NT2/D1 (cell line): Measurements from ENCODE around the gene U2AF2.

Experiments used
- DNase-seq: peaks from one replicate; pipeline ENCODE4 v3.0.0-alpha.2; 2011; ENCODE audit warnings: low read depth, low spot score
- H3K27me3 ChIP-seq: 2 replicates; pipeline ENCODE4 v1.6.0; 2011; ENCODE audit warnings: mild to moderate bottlenecking; ENCODE audit not compliant: insufficient read length, insufficient read depth
- H3K36me3 ChIP-seq: 2 replicates; pipeline ENCODE4 v1.6.1; 2011; ENCODE audit warnings: mild to moderate bottlenecking, low read length, mixed read lengths; ENCODE audit not compliant: insufficient read depth, insufficient read length
- H3K4me1 ChIP-seq: 2 replicates; pipeline ENCODE4 v1.5.1; 2011; ENCODE audit not compliant: insufficient read depth, insufficient read length
- H3K4me3 ChIP-seq: 2 replicates; pipeline ENCODE4 v1.5.1; 2011; ENCODE audit warnings: low read depth; ENCODE audit not compliant: insufficient read length
- H3K9ac ChIP-seq: 2 replicates; pipeline ENCODE4 v1.6.0; 2011; ENCODE audit warnings: low read depth; ENCODE audit not compliant: insufficient read length
- H3K9me3 ChIP-seq: 2 replicates; pipeline ENCODE4 v1.5.1; 2011; ENCODE audit warnings: mild to moderate bottlenecking, low read length; ENCODE audit not compliant: insufficient read depth
- SUZ12 ChIP-seq: IDR thresholded peaks from 2 replicates; pipeline ENCODE4 v1.6.1; 2011; ENCODE audit not compliant: insufficient read length, insufficient read depth; ENCODE audit errors: extremely low read depth
- YY1 ChIP-seq: IDR thresholded peaks from 2 replicates; pipeline ENCODE4 v1.6.1; 2011; ENCODE audit not compliant: insufficient read length, insufficient read depth
- ZNF274 ChIP-seq: IDR thresholded peaks from 2 replicates; pipeline ENCODE4 v1.6.1; 2011; ENCODE audit warnings: mild to moderate bottlenecking, low read depth, low read length

Gene U2AF2

GRCh38 chr19:55623561-55623960, 31.3 kb upstream of the U2AF2 start:
- Histone ChIP-seq H3K9me3 (no peaks in the 10 kb centered on the region), H3K27me3 (no peaks in the 10 kb centered on the region), H3K4me1 (no peaks in the 10 kb centered on the region), H3K4me3 (peak overlapping the region; percentile 6), H3K9ac (no peak overlapping the region), H3K36me3 (peaks cover 18% of the 10 kb centered on the region)
- TF ChIP-seq ZNF274, result no peak
- TF ChIP-seq SUZ12, result no peak
- no peak for TF ChIP-seq YY1
- DNase-seq, result no peak

GRCh38 chr19:55624109-55625003, 30.5 kb upstream of the U2AF2 start, which contains the start of gene ZNF784:
Gene ZNF784, minus strand, starts transcription at chr19:55624566. Its CDS starts 5 bp downstream, at chr19:55624561.
- Histone ChIP-seq H3K27me3 (no peaks in the 10 kb centered on the region), H3K4me1 (no peaks in the 10 kb centered on the region), H3K9me3 (no peaks in the 10 kb centered on the region), H3K4me3 (peak within 1 kb of the TSS; percentile 37), H3K36me3 (peaks cover 18% of the 10 kb centered on the region), H3K9ac (peak within 1 kb of the TSS; percentile 61)
- DNase-seq, result peak; percentile 35
- TF ChIP-seq ZNF274 (no peak), YY1 (peak; percentile 68)

DNA sequence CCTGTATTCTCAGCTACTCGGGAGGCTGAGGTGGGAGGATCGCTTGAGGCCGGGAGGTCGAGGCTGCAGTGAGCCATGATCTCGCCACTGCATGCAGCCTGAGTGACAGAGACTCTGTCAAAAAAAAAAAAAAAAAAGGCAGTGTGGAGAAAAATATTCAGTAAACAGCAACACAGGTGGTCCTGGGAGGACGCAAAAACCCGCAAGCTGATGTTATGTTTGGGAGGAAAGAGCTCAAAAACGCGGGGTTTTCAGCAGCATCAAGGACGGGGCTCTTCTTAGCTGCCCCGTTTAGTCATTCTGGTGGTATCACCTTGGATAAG, 29.9 kb upstream of the U2AF2 start:
- no peak for DNase-seq
- Histone ChIP-seq H3K27me3 (no peaks in the 10 kb centered on the region), H3K36me3 (peaks cover 14% of the 10 kb centered on the region), H3K4me1 (no peaks in the 10 kb centered on the region), H3K4me3 (peak overlapping the region; percentile 31), H3K9ac (peak overlapping the region; percentile 61), H3K9me3 (no peaks in the 10 kb centered on the region)
- TF ChIP-seq SUZ12 (no peak), ZNF274 (no peak), YY1 (no peak)

- DNase-seq, result no peak
- no peak for TF ChIP-seq ZNF274
- TF ChIP-seq YY1, result no peak
- no peak for TF ChIP-seq SUZ12
Observed at GRCh38 chr19:55626350-55626749, 28.5 kb upstream of the U2AF2 start.

DNA sequence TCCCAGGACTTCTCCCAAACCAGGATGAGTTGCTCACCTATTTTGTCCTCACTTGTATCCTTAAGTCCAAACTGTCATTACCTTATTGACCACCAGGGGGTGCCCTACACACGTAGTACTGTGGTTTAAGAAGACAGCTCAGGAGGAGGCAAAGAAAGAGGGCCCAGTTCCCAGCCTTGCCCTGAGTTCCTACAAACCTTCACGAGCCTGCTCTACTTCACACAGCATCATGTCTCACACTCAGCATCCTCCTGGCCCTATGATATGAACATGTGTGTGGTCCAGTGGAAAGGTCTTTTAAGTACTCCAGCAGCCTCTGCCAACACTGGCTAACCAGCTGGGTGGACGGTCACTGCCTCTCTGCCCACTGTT, 22.4 kb upstream of the U2AF2 start:
- peaks cover 10% of the 10 kb centered on the region for H3K36me3 ChIP-seq
- peak; percentile 90 for DNase-seq
- H3K4me3 ChIP-seq, result no peak overlapping the region
- H3K27me3 ChIP-seq, result no peaks in the 10 kb centered on the region
- H3K9me3 ChIP-seq, result no peaks in the 10 kb centered on the region
- H3K9ac ChIP-seq, result no peak overlapping the region
- peaks cover 7% of the 10 kb centered on the region for H3K4me1 ChIP-seq
- no peak for TF ChIP-seq YY1

More at GRCh38 chr19:55626350-55626749, 28.5 kb upstream of the U2AF2 start:
- H3K36me3 ChIP-seq, result peaks cover 3% of the 10 kb centered on the region
- H3K9ac ChIP-seq, result no peak overlapping the region
- H3K9me3 ChIP-seq, result no peaks in the 10 kb centered on the region
- H3K27me3 ChIP-seq, result no peaks in the 10 kb centered on the region
- H3K4me1 ChIP-seq, result no peaks in the 10 kb centered on the region
- H3K4me3 ChIP-seq, result no peak overlapping the region

DNA sequence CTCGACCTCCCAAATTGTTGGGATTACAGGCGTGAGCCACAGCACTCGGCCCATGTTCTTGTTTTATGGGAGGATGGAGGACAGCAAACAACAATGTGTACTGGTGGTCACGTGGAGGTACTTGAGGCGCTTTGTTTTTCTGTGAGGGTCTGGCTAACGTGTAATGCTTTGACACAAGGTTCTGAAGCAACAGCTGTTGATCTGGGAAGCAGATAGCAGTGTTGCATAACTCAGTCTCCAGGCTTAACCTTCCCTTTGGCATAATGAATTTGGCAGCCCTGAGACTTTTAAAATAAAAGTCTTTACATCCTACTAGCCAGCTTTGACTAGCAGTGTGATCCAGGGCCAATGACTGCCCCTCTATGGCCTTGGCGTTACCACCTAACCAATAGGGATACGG, 21.0 kb upstream of the U2AF2 start:
- H3K4me1 ChIP-seq, result peaks cover 7% of the 10 kb centered on the region
- TF ChIP-seq SUZ12, result no peak
- TF ChIP-seq ZNF274, result no peak
- TF ChIP-seq YY1, result no peak
- H3K4me3 ChIP-seq, result no peak overlapping the region
- peak overlapping the region; percentile 26 for H3K9ac ChIP-seq
- H3K36me3 ChIP-seq, result peaks cover 16% of the 10 kb centered on the region
- H3K9me3 ChIP-seq, result no peaks in the 10 kb centered on the region
- no peaks in the 10 kb centered on the region for H3K27me3 ChIP-seq
- DNase-seq, result no peak

- Histone ChIP-seq H3K9ac (peak overlapping the region; percentile 94), H3K27me3 (no peaks in the 10 kb centered on the region), H3K4me3 (peak overlapping the region; percentile 93), H3K9me3 (no peaks in the 10 kb centered on the region), H3K4me1 (peaks cover 11% of the 10 kb centered on the region), H3K36me3 (peaks cover 19% of the 10 kb centered on the region)
- TF ChIP-seq ZNF274 (no peak), YY1 (no peak), SUZ12 (no peak)
- DNase-seq, result no peak
Observed at GRCh38 chr19:55635334-55635717, 19.5 kb upstream of the U2AF2 start.
